SH-SY5Y (cell line): ENCODE measurements around the gene B3GALT5.

Experiments
- GATA2 ChIP-seq: IDR thresholded peaks from 2 replicates; pipeline ENCODE4 v1.6.1; 2011; ENCODE audit warnings: mild to moderate bottlenecking, low read depth, low read length
- GATA3 ChIP-seq: IDR thresholded peaks from 2 replicates; pipeline ENCODE4 v1.6.1; 2011; ENCODE audit warnings: low read depth, mild to moderate bottlenecking, low read length, moderate library complexity

GRCh38 chr21:39686646-39687468, 74.1 kb downstream of the B3GALT5 start:
- no peak for TF ChIP-seq GATA3
- no peak for TF ChIP-seq GATA2
